Stimulated activated CD4-positive, alpha-beta T cell treated with anti-CD3 and anti-CD28 coated beads, TNF-alpha, amount 100 ng/mL, for 24 hours (primary cell): ENCODE measurements around the gene PBRM1.
A peak's percentile ranks its signal among the peaks of the same experiment; 100 is the strongest.
"Not testable (repeated sequence)": the region's sequence is repeated elsewhere in the genome, so short reads cannot be mapped to it uniquely, and the experiment has no call there.

Experiments used
- DNase-seq, 3 experiments: peaks; one replicate each; pipeline ENCODE4 v3.0.0-alpha.2; 2020; ENCODE audit warnings: low read depth in 3 of 3

Gene PBRM1

DNA sequence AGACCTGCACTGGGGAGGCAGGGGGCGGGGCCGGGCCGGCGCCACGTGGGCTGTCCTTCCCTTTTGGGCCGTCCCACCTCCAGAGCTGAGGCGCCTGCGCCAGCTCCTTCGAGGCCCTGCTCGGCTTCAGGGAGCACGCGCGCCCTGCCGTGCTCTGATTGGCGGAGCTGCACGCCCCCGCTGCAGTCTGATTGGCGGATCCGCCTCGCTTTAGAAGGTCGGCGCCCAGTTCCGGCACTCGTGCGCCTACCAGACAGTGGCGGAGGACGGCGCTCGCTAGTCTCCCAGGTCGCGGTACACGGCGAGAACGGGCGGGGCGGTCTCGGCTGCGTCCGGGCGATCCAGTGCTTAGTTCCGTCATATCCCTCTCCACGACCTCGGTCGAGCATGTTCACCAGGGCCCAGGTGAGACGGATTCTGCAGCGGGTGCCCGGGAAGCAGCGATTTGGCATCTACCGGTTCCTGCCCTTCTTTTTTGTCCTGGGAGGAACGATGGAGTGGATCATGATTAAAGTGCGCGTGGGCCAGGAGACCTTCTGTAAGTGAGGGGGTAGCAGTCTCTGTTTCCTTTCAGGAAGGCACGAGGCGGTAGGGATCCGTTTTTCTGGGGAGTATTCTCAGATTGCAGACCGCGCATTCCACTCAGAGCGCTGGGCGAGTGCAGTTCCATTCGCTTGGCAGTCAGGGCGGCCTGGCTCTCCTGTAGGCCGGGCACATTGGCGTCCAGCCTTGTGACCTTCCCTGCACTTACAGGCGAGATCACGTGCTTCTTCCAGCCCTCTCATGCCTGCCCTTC is 149.1 kb downstream of the PBRM1 start, which contains the start of gene UQCC5:
TSS of gene UQCC5 (plus strand) at position 237 of the 796 bp plus-strand sequence. CDS start at position 388, 151 bp downstream.
- DNase-seq, result peak; percentile 94 to 97 (median 95)

DNA sequence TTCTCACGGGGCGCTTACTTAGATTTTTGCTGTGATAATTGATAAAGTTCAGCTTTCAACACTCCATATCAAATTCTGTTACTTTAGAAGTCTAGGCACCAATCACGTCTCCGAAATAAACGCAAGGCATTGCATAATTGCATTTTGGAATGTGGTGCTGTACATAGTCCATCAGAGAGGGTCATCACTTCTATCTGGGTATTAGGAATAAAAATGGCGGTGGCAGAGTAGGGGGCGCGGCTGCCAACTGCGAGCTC is 149.7 kb downstream of the PBRM1 start:
- DNase-seq, result no peak

DNA sequence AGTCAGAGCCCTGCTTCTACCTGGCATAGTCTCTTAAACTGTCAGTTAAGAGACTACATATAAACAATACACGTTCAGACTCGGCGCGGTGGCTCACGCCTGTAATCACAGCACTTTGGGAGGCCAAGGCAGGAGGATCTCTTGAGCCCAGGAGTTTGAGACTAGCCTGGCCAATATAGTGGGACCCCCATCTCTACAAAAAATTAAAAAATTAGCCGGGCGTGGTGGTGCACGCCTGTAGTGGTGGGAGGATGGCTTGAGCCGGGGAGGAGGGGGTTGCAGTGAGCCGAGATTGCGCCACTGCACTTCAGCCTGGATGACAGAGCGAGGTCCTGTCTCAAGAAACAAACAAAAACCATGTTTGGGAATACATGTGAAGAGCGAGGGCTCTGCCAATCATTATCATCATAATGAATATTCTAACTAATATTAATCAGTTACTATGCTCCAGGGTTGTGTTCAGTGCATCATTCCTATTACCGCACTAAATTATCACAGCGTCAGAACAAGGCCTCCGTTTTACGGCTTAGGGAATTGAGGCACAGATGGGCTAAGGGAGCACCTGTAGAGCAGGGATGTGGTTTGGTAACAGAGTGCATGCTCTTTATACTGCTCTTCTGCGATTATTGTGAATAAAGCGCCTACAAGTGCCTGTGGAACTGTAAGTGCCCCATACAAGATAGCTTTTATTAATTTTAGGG is 150.2 kb downstream of the PBRM1 start:
- no peak for DNase-seq

DNA sequence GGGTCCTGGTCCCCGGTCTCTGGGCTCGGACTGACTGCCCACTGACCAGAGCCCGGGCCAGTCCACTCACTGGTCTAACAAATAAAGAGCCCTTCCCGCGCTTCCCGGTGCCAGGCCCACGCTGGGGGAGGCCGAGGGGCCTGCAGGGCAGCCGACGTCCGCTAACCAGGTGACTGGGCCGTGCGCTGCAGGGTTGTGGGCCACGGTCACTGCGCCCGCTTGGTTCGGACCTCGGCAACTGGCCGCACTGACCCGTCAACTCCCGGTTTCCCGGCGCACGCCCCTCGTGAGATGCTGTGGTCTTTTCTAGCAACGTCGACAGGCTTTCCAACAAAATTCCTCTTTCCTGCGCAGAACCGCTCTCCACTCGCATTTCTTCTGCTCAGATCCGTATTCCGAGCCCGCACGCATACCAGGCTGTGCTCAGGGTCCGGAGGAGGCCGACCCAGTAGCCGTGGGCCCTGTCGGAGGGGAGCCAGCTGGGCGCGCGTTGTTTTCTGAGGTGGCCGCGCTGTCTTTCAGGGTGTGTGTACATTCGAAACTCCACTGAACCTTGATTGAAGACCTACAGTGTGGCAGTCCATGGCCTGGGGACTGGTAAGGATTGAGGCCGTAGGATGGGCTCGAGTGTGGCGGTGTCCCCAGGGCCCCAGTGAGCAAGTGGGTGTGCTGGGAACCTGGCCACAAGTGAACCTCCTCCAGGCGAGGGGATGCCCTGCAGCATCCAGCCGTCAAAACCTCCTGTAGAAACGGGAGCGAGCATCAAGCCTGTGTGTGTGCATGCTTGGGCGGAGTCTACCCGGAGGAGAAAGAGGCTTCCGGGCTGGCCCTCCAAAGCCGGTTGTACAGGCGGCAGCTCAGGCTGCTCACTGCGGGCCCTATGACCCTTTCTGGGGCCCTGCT is 151.2 kb downstream of the PBRM1 start:
- no peak for DNase-seq

DNA sequence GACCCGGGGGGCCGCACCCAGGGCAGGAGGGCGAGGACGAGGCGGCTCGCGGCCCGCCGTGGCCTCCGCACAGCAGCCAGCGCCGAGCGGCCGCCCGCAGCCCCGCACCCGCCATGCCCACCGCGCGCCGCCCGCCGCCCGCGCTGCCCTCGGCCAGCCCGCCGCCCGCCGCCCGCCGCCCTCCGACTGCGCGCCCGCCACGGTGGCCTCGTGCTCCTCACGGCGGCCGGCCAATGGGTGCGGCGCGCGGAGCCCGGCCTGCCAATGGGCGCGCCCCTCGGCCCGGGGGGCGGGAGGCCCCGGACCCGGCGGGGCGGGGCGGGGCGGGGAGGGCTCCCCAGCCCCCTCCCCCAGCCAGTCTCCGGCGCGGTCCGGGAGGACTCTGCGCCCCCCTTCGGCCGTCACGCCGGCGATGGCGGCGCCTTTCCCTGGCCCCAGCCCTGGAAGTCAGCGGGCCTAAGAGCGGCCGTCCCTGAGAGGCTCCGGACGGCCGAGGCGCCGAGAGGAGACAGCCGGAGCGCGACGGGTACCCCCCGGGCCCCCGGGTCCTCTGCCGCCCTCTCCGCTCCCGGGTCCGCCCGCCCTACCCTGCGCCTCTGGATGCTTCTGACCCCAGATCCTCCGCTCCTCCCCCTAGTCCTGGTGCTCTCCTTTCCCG is 152.0 kb downstream of the PBRM1 start, which contains the start of gene NT5DC2:
TSS of gene NT5DC2 (minus strand) at position 235 of the 658 bp plus-strand sequence. CDS start at position 115, 120 bp downstream.
- DNase-seq, result peak; percentile 22 to 68 (median 26)

DNA sequence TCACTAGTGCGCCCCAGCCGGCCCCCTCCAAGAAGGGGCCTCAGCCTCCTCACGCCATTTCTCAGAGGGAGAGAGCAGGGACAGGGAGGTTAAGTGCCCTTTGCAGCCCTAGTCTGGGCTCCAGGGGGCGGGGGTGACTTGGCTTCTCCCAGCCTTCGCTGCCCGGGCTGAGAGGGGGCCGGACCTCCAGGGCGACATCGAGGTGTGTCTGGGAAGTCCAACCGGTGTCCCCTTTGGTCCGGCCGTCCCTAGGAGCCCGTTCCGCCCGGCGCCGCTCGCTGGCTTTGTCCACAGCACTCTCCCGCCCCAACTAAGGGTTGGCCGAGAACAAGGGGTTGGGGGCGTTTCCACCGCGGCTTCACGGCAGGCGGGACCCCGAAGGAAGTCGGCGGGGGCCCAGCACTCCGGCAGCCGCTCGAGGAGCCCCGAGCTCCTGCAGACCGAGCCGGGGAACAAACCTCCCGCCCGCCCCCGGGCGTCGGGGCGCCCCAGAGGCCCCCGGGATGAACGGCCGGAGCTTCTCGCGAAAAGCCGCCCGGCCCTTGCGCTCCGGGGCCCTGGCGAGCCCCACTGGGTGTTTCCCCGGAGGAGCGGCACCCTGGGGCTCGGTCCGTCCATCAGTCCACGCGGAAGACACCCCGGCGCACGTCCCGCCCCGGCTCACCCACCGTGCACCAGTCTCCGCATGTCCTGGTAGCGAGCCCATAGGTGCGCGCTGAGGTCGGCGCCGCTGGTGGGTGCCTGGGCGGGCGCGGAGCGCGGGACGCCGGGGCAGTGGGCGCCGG is 152.7 kb downstream of the PBRM1 start:
- DNase-seq, result peak in 1 of 3 experiments; percentile 13

DNA sequence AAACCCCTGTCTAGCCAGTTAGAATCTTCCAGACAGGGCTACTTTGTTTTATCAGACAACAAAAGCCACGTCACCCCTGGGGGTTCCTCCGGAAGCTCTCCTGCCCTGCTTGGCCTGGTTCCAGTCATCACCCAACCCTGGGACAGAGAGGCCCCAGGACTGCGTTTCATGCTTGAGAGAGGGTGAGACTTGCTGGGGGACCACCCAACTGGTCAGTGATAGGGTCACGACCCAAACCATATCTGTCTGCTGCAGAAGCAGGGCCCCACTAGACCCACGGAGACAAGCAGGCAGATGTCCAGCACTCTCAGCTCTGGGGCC is 153.2 kb downstream of the PBRM1 start:
- DNase-seq, result peak in 1 of 3 experiments; percentile 15

DNA sequence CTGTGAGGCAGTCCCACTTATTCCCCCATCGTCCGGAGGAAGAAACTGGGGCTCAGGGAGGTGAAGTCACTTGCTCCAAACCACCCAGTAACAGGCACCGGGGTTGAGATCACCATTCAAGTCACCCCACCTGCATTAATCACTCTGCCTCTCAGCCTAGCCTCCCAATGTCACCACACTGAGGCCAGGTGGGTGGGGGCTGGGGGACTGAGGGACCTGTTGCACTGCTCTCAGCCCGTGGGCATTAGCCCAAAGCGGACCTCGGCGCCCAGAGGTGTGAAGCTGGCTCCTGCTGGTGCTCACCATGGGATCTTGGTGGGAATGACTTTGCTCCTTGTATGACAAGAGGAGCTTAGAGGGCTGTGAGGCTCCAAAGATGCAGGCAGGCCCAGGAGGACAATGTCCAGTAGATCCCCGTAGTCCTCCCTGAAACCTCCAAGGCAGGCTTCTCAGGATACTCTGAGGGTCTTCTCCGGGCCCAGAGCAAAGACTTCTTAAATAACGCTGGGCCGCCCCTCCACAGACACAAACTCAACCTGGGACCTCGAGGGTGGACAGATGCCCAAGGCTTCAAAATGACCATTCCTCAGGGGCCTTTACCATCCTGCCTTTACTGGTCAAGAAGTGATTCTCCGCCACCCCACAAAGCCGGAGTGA is 153.7 kb downstream of the PBRM1 start:
- DNase-seq, result no peak

DNA sequence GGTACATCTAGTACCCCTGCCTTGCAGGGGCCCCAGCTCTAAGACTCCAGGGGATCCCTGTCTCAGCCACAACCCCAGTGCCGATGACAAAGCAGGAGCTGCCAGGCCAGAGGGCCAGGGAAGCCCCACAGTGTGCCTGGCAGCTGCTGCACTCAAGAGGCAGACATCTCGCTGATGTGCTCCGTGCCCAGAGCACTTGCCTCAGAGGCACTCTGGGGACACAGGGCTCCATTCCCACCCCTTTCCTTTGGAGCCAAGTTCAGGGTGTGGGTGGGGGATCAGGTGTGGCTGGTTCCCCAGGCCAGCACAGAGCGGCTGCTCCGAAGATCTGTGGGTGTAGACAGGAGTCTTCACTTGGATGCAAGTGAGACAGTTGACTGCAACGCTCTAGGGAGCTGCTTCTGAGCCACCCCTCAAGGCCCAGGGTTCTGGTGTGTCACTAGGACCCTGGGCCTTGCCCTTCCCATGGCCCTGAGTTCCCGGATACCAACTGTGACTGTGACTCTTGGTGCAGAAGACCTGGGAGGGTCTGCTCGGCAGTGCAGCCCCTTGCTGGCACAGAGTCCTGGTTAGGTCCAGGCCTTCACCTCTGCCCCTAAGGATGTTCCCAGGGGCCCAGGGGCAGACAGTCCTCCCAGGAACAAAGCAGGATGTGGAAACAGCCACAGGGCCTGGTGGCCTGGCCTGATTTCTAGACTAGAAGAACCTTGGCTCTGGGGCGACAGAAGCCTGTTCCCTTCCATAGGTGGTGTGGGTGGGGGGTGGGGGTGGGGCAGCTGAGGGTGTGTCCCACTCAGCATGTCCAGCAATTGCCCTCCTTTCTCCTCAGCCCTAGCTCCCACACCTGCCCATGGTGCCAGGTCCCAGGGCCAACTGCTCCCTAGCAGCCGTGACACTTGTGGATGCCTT is 154.5 kb downstream of the PBRM1 start:
- no peak for DNase-seq

DNA sequence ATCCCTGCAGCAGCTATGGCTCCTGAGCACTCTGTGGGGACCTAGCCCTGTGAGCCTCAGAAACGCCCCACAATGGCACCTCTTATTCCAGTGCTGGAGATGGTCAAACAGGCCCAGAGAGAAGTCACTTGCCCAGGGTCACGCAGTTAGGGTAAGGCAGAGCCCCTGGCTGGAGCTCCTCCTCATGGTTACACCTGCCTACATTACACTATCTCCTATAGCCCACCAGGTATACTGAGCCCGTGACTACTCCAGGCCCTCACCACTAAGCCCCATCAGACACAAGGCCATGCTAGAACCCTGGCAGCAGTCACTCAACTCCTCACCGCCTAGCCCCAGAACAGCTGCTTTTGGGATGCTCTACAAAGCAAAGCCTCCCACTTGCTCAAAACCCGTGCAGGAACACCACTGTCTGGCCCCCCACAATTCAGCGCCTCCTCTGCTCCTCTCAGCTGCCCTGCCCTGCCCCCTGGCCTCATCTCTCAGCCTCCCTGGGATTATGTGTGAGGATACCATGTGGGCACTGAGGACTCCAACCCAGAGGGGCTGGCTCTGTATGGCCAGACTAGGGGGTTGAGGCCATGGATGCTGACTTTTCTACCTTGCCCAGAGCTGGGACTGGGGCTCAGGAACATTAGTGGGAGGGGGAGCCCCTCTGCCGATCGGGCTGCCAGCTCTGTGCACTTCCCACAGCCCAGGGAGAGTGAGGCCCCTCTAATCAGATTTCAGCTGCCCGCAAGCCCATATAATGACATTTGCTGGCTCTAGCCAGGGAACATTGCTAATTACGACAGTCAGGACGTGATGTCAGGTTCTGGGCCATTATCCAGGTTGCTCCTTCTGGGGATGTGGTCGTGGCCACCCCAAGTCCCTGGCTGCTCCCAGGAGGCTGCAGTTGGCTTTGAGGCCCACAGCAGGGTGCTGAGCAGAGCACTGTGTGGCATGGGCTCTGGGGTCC is 156.1 kb downstream of the PBRM1 start:
- no peak for DNase-seq

DNA sequence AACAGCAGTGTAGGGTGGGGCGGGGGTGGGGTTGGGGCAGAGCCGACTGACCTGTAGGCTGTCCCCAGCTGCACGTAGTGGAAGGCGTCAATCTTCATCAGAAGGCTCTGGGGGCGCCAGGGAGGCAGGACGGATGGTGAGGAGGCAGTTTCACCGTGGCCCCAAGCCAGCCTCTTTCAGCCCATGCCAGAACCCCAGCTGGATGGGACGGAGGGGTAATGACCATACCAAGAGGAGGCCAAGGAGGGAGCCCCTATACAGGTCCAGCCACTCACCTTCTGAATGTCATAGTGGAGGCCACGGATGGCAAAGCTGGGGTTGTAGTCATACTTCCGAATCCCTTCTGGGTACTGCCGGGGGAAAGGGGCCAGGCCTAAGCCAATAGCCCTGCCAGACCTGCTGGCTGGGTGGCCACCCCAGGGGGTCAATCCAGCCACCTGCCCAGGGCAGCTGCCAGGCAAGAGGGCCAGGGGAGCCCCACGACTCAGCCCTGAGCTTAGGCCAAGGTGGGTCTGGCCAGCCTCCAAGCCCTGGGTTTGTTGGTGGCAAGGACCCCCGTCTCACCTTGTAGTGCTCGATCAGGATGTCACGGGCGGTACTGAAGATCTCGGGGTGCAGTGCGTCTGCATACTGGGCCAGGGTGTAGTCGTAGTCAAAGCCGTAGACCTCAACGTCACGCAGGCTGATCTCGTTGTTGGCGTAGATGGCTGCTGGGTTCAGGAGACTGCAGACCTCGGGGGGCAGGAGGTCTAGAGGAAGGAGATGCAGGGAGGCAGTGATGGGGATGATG is 156.9 kb downstream of the PBRM1 start:
- DNase-seq, result no peak

DNA sequence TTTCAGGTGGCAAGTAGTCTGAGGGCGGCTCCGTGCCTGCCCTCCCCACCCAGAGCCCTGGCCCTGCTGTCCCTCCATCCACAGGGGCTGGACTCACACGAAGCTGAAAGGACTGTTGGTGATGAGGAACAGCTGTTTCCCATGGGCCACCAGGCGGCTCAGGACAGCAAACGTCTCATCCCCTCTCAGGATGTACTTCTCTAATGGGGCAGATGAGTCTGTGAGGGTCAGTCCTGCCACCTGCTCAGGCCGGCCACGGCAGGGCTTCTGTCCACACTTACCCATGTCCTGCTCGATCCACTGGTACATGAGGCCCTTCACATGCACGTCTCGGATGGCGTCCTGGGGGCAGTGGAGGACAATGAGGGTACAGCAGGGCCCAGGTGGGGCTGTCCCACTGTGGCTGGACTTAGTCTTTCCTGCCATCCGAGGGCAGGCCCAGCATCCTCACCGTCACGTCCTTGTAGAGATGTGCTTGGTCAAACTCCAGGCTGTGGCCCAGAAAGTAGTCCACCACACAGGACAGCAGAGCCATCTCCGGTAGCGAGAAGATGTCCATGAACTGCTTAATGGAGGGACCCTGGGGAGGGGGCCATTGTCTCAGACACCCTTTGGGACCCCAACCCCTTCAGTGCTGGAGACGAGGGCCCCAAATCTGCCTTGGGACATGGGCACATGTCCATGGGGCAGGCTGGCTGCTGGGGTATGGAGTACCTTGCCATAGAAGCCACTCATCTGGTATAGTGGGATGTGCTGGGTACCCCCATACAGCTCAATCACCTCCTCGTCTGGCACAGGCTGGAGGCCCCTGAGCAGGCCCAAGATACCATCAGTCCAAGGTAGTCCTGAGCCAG is 157.8 kb downstream of the PBRM1 start:
- DNase-seq, result no peak

DNA sequence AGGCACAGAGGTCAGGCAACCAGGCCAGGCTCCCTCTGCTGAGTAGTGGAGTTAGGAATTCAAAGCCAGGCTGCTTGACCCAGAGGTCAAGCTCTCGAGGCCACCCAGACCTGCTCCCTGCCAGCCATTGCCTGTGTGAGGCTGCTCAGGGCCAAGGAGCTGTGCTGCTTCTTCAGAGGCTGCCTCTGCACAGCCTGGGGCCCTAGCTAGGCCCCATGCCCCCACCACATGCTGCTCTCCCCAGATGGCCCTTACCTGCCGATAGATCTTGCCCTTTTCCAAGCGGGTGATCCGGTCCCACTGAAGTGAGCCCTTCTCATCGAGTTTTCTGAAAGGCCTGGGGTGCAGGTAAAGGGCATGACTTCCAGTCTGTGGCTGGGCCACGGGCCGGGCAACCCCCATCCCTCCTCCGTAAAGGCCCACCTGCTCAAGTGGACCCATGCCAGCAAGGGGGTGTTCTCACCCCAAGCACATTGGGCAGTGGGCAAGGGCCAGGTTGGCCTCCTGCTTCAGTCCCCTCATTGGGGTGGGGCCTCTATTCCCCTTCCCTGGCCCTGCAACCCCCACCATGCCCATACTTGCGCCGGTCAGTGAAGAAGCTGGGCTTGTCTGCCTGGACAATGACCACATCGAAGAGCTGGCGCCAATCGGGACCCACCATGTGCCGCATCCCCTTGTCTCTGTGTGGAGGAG is 158.5 kb downstream of the PBRM1 start:
- DNase-seq, result no peak

DNA sequence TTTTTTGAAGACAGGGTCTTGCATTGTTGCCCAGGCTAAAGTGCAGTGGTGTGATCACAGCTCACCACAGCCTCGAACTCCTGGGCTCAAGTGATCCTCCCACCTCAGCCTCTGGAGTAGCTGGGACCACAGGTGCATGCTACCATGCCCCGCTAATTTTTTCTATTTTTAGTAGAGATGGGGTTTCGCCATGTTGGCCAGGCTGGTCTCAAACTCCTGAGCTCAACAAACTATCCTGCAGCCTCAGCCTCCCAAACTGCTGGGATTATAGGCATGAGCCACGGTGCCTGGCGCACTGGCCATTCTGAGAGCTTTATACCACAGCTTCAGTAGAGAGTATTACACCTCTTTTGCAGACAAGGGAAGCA is 159.1 kb downstream of the PBRM1 start:
- not testable (repeated sequence) for DNase-seq

DNA sequence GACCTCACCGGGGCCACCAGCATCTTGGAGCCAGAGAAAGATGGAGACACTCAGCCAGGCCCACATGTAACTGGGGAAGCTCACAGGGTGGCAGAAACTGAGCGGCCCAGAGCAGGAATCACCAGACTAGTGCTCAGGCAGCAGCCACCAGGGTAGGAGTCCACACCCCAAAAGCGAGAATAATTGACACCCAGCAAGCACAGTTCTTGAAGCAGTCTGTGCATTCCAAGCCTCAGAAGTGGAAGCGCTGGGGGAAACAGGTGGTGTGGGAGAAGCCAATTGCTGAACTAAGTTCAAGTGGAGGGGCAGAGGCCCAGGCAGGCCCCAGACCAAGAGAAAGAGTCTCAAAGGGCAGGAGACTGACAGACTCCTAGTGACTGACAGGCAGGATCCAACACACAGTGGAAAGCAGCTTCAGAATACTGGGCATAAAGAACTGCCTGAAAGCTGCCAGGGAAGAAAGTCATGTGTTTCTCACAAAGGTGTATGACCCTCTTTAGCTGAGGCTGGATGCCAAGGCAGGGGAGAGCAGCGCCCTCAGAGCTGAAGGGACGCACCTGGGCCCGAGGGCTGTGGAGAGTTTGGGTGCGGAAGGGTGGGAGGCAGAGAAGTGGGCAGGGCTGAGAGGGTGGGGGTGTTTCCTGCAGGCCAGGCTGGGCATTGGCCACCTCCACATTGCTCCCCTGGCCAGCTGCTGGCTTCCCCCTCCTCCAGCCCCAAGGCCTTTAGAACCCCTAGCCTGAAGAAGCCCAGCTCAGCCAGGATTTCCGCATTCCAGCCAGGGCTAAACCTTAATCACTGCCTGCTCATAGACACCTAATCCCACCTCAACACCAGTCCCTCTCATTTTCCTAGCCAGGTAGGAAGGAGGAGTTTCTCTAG is 159.8 kb downstream of the PBRM1 start:
- no peak for DNase-seq
